ENCODE data around the gene POLR3B.

GRCh38 chr12:106360400-106360994 is 2.9 kb downstream of the POLR3B start:
- TF ChIP-seq CTCF (conservative IDR thresholded peaks at IDR 0.05; ENCODE audit: low read depth, low read length) (no peak), EZH2 (IDR thresholded peaks at IDR 0.05; ENCODE audit: borderline replicate concordance, low read depth, low read length, poor library complexity, severe bottlenecking) (no peak)
